GM12878 (cell line): ENCODE data around the gene TMEM120B. TPM values are rescaled to one million over a fixed set of nuclear protein-coding genes. Genes with fewer than 3 reads are reported as not detected.

ENCODE experiments used
- BCLAF1 ChIP-seq: fragments of 450-650 bp; IDR thresholded peaks from 2 replicates; pipeline ENCODE4 v1.6.1; 2017; ENCODE audit warnings: antibody characterized with exemption, mild to moderate bottlenecking, moderate library complexity
- CBFB ChIP-seq: IDR thresholded peaks from 2 replicates; pipeline ENCODE4 v1.6.1; 2016; ENCODE audit warnings: antibody characterized with exemption, low read depth
- CHD4 ChIP-seq: fragments of 200-600 bp; sonication (generic); IDR thresholded peaks from 2 replicates; pipeline ENCODE4 v1.6.1; 2016; ENCODE audit warnings: mild to moderate bottlenecking
- ESRRA ChIP-seq: IDR thresholded peaks from 2 replicates; pipeline ENCODE4 v1.6.1; 2012; ENCODE audit warnings: mild to moderate bottlenecking, low read length, improper control_type of control experiment
- HCFC1 ChIP-seq: fragments of 150-350 bp; IDR thresholded peaks from 2 replicates; pipeline ENCODE4 v1.6.1; 2014; ENCODE audit warnings: low read length
- HSF1 ChIP-seq: fragments of 150-350 bp; IDR thresholded peaks from 2 replicates; pipeline ENCODE4 v1.6.1; 2014; ENCODE audit warnings: mild to moderate bottlenecking, low read depth, low read length
- IRF4 ChIP-seq: IDR thresholded peaks from 2 replicates; pipeline ENCODE4 v1.6.1; 2011; ENCODE audit warnings: low read depth, low read length
- NR2F1 ChIP-seq: fragments of 450-650 bp; conservative IDR thresholded peaks from 2 replicates; pipeline ENCODE4 v1.6.1; 2017; ENCODE audit warnings: mild to moderate bottlenecking
- NRF1 ChIP-seq: conservative IDR thresholded peaks from 2 replicates; pipeline ENCODE4 v1.6.1; 2011; ENCODE audit warnings: mild to moderate bottlenecking, low read depth, low read length, improper control_type of control experiment
- POLR2A ChIP-seq: IDR thresholded peaks from 2 replicates; pipeline ENCODE4 v1.6.1; 2011; ENCODE audit warnings: low read depth, mild to moderate bottlenecking, low read length
- PRDM15 ChIP-seq: fragments of 450-650 bp; formaldehyde crosslinking; IDR thresholded peaks from 2 replicates; pipeline ENCODE4 v1.4.0; 2020; ENCODE audit warnings: mild to moderate bottlenecking, moderate library complexity
- RAD21 ChIP-seq: IDR thresholded peaks from 2 replicates; pipeline ENCODE4 v1.6.1; 2011; ENCODE audit warnings: mild to moderate bottlenecking, low read depth, low read length, moderate library complexity; ENCODE audit not compliant: insufficient read depth
- RCOR1 ChIP-seq: conservative IDR thresholded peaks from 2 replicates; pipeline ENCODE4 v1.6.1; 2012; ENCODE audit warnings: low read depth, low read length, improper control_type of control experiment
- SREBF1 ChIP-seq: IDR thresholded peaks from 2 replicates; pipeline ENCODE4 v1.6.1; 2012; ENCODE audit warnings: mild to moderate bottlenecking, low read length
- TBL1XR1 ChIP-seq: IDR thresholded peaks from 2 replicates; pipeline ENCODE4 v1.6.1; 2012; ENCODE audit warnings: low read depth, low read length, improper control_type of control experiment
- WRNIP1 ChIP-seq: IDR thresholded peaks from 2 replicates; pipeline ENCODE4 v1.6.1; 2011; ENCODE audit warnings: low read depth, low read length, improper control_type of control experiment, borderline replicate concordance
- YY1 ChIP-seq: IDR thresholded peaks from 2 replicates; pipeline ENCODE4 v1.6.1; 2011; ENCODE audit warnings: low read depth, mild to moderate bottlenecking, low read length
- ZBTB33 ChIP-seq: fragments of 450-650 bp; IDR thresholded peaks from 2 replicates; pipeline ENCODE4 v1.6.1; 2017; ENCODE audit warnings: mild to moderate bottlenecking
- ZNF207 ChIP-seq: fragments of 450-650 bp; IDR thresholded peaks from 2 replicates; pipeline ENCODE4 v1.6.1; 2014; ENCODE audit warnings: antibody characterized with exemption, mild to moderate bottlenecking, borderline replicate concordance
- ZNF24 ChIP-seq: fragments of 450-650 bp; IDR thresholded peaks from 2 replicates; pipeline ENCODE4 v1.6.1; 2017; ENCODE audit warnings: antibody characterized with exemption, mild to moderate bottlenecking
- ZZZ3 ChIP-seq: IDR thresholded peaks from 2 replicates; pipeline ENCODE4 v1.6.1; 2011; ENCODE audit warnings: low read depth; ENCODE audit not compliant: control insufficient read depth, insufficient read length
- polyA plus RNA-seq, 11 experiments: library from polyadenylated mRNA; depleted of rRNA in 4 of 11; unstranded in 6 of 11; stranded (reverse) in 5 of 11; fragments of >200 nt; fragmentation: Nextera tagmentation in 4 of 11; fragmentation: Illumina TruSeq in 1 of 11; extraction: Ambion mirVana in 4 of 11; extraction: Trizol in 1 of 11; gene quantifications; 1 replicate in 1 of 11; 2 replicates in 10 of 11; pipeline versions ENCODE4 v1.2.1 to v1.2.3, GENCODE V29; 2011 to 2016; ENCODE audit warnings: inconsistent platforms in 2 of 11, missing spikeins in 2 of 11, low read depth in 1 of 11
- total RNA-seq, 4 experiments: library from RNA; depleted of rRNA in 3 of 4; stranded (reverse); fragments of >200 nt in 3 of 4; fragmentation: Illumina TruSeq in 1 of 4; extraction: Trizol in 1 of 4; gene quantifications; 2 replicates each; pipeline versions ENCODE4 v1.2.1 to v1.2.3, GENCODE V29; 2013 to 2021

TMEM120B gene
- total and polyA plus RNA-seq, 10 of the 15 experiments (the other 5 are each of a cell fraction or from before 2014, with no cell fraction given): 4.0 to 26.2 (median 9.2) TPM

GRCh38 chr12:121795034-121795968 is 82.7 kb downstream of the TMEM120B start (continued):
- TF ChIP-seq ZBTB33: no peak
- peak; percentile 93 for TF ChIP-seq RAD21
- TF ChIP-seq CBFB: peak; percentile 49; the same call in 1 of the 2 replicates
- no peak for TF ChIP-seq ZNF24
- TF ChIP-seq POLR2A: peak; percentile 70; the same call in 1 of the 2 replicates
- 0 out of 2 replicates have a peak, but pooled peaks have one; percentile 21 for TF ChIP-seq IRF4
- TF ChIP-seq CHD4: no peak
- TF ChIP-seq SREBF1: no peak
- no peak for TF ChIP-seq WRNIP1
- peak; percentile 71; the same call in 1 of the 2 replicates for TF ChIP-seq YY1
- no peak for TF ChIP-seq TBL1XR1
- TF ChIP-seq NRF1: no peak
- TF ChIP-seq ZZZ3: no peak
- no peak for TF ChIP-seq RCOR1
- no peak for TF ChIP-seq BCLAF1
- no peak for TF ChIP-seq PRDM15 (CRISPR knock-in tag)
- peak; percentile 1; the same call in 1 of the 2 replicates for TF ChIP-seq HCFC1
- no peak for TF ChIP-seq ESRRA
- TF ChIP-seq NR2F1: peak; percentile 48
- no peak for TF ChIP-seq ZNF207
- 0 out of 2 replicates have a peak, but pooled peaks have one; percentile 47 for TF ChIP-seq HSF1
